Endothelial cell (in vitro differentiated cells): ENCODE measurements around the gene VWA5B1. TPM values are rescaled to one million over a fixed set of nuclear protein-coding genes. Genes with fewer than 3 reads are reported as not detected.

Source experiments
- DNase-seq: peaks from one replicate; pipeline ENCODE4 v3.0.0; 2021; ENCODE audit warnings: low spot score
- H3K27ac Mint-ChIP-seq: one replicate; pipeline ENCODE4 v1.8.0; 2021; ENCODE audit warnings: mixed read lengths, inconsistent platforms; ENCODE audit not compliant: unreplicated experiment
- H3K27me3 Mint-ChIP-seq: one replicate; pipeline ENCODE4 v1.8.0; 2021; ENCODE audit warnings: mild to moderate bottlenecking, moderate library complexity, mixed read lengths, inconsistent platforms; ENCODE audit not compliant: unreplicated experiment
- H3K36me3 Mint-ChIP-seq: one replicate; pipeline ENCODE4 v1.8.0; 2021; ENCODE audit warnings: mild to moderate bottlenecking, low read depth, mixed read lengths, inconsistent platforms; ENCODE audit not compliant: unreplicated experiment
- H3K4me1 Mint-ChIP-seq: one replicate; pipeline ENCODE4 v1.8.0; 2021; ENCODE audit warnings: mild to moderate bottlenecking, mixed read lengths, inconsistent platforms; ENCODE audit not compliant: unreplicated experiment
- H3K4me3 Mint-ChIP-seq: one replicate; pipeline ENCODE4 v1.8.0; 2021; ENCODE audit warnings: mild to moderate bottlenecking, mixed read lengths, inconsistent platforms; ENCODE audit not compliant: unreplicated experiment
- H3K9me3 Mint-ChIP-seq: one replicate; pipeline ENCODE4 v1.8.0; 2021; ENCODE audit warnings: mixed read lengths, inconsistent platforms; ENCODE audit not compliant: unreplicated experiment
- total RNA-seq: library from RNA; stranded (reverse); fragmentation: NEBNext Ultra II Directional; extraction: Animal tissue kit (Norgen Biotek cat#: 25700); gene quantifications from one replicate; pipeline ENCODE4 v1.2.1, GENCODE V29; 2021; ENCODE audit not compliant: unreplicated experiment
- TF ChIP-seq, protein P1 (sequence below): fragments of 200-600 bp; sonication (generic); IDR thresholded peaks from one replicate; pipeline ENCODE4 v1.5.0; 2021; ENCODE audit warnings: antibody characterized with exemption; ENCODE audit not compliant: unreplicated experiment

The VWA5B1 gene
- total RNA-seq, 1 donor from 2014 or later: not detected

DNA sequence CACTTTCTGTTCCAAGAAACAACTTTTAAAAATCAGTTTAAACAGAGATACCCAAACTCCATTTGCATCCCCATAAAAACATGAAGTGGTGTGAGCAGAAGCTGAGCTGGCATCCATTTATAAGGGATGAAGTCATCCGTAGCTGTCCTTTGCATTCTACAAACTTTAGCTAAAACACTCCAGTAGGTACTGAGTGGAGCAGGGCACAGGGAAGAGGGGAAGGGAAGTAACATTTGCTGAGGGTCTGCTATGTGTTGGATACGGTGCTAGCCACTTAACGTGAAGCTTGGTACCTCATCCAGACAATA, 32.9 kb downstream of the VWA5B1 start:
- H3K36me3 Mint-ChIP-seq: no peaks in the 10 kb centered on the region
- no peak for DNase-seq
- TF ChIP-seq, protein P1, sequence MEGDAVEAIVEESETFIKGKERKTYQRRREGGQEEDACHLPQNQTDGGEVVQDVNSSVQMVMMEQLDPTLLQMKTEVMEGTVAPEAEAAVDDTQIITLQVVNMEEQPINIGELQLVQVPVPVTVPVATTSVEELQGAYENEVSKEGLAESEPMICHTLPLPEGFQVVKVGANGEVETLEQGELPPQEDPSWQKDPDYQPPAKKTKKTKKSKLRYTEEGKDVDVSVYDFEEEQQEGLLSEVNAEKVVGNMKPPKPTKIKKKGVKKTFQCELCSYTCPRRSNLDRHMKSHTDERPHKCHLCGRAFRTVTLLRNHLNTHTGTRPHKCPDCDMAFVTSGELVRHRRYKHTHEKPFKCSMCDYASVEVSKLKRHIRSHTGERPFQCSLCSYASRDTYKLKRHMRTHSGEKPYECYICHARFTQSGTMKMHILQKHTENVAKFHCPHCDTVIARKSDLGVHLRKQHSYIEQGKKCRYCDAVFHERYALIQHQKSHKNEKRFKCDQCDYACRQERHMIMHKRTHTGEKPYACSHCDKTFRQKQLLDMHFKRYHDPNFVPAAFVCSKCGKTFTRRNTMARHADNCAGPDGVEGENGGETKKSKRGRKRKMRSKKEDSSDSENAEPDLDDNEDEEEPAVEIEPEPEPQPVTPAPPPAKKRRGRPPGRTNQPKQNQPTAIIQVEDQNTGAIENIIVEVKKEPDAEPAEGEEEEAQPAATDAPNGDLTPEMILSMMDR: no peak
- peaks cover 20% of the 10 kb centered on the region for H3K4me1 Mint-ChIP-seq
- peaks cover 3% of the 10 kb centered on the region for H3K27me3 Mint-ChIP-seq
- H3K27ac Mint-ChIP-seq: no peak overlapping the region
- H3K9me3 Mint-ChIP-seq: no peaks in the 10 kb centered on the region
- no peak overlapping the region for H3K4me3 Mint-ChIP-seq

- Mint-ChIP-seq H3K9me3 (no peaks in the 10 kb centered on the region), H3K4me1 (peaks cover 20% of the 10 kb centered on the region), H3K27me3 (peaks cover 3% of the 10 kb centered on the region), H3K4me3 (no peak overlapping the region), H3K27ac (no peak overlapping the region), H3K36me3 (no peaks in the 10 kb centered on the region)
- no peak for DNase-seq
- TF ChIP-seq, protein P1: no peak
These were observed 34.2 kb downstream of the VWA5B1 start for GRCh38 chr1:20324704-20325406.

DNA sequence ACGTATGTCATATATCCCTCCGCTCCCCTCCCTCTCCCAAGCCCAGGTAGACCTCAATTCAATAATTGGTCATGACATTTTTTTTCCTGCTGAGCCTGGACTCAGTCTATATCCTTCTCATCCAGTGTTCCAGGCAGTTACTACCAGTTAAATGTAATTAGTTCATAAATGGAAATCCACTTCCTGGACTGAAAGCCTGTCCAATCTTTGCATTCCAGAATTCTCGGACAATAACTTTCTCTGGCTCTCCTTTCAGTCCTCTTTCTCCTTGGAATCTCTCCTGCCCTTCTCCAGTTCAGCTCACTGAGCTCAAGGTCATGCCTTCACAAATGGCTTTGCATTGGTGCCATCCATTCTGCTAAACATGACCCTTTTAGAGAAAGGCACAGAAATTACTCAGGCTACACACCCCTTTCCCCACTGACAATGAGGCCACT, 34.8 kb downstream of the VWA5B1 start:
- no peaks in the 10 kb centered on the region for H3K9me3 Mint-ChIP-seq
- peaks cover 3% of the 10 kb centered on the region for H3K27me3 Mint-ChIP-seq
- no peaks in the 10 kb centered on the region for H3K36me3 Mint-ChIP-seq
- no peak overlapping the region for H3K4me3 Mint-ChIP-seq
- TF ChIP-seq, protein P1: no peak
- H3K27ac Mint-ChIP-seq: no peak overlapping the region
- DNase-seq: no peak
- H3K4me1 Mint-ChIP-seq: peaks cover 20% of the 10 kb centered on the region

DNA sequence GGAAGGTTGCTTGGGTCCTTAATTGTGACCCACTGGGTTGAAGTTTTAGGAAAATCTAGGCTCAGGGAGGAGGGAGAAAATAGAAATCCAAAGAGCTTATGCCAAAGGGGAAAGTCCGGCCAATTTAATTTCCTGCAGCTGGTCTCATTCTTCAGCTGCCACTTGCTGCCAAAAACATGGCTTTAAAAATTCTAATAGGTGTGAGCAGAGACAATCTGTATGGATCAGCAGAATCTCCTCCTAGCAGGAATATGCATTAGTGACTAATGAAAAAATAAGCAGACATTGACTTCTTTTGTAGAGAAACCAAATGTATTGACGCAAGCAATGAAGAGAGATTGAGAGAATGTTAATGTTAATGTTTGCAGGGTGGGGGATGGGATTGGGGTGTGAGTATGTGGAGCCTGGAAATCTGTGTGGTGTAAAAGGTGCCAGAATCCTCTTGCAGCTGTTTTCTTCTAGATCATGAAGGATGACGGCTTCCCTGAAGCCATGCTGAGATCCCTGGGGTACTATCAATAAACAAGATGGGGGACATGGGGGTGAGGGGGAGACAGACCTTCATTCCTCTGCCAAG, 35.3 kb downstream of the VWA5B1 start:
- Mint-ChIP-seq H3K27me3 (peaks cover 3% of the 10 kb centered on the region), H3K4me1 (peaks cover 17% of the 10 kb centered on the region), H3K27ac (no peak overlapping the region), H3K36me3 (no peaks in the 10 kb centered on the region), H3K4me3 (no peak overlapping the region), H3K9me3 (no peaks in the 10 kb centered on the region)
- DNase-seq: no peak
- TF ChIP-seq, protein P1: no peak

- peaks cover 6% of the 10 kb centered on the region for H3K4me1 Mint-ChIP-seq
- H3K27ac Mint-ChIP-seq: no peak overlapping the region
- no peaks in the 10 kb centered on the region for H3K36me3 Mint-ChIP-seq
- peaks cover 2% of the 10 kb centered on the region for H3K27me3 Mint-ChIP-seq
- H3K4me3 Mint-ChIP-seq: no peak overlapping the region
- H3K9me3 Mint-ChIP-seq: no peaks in the 10 kb centered on the region
- TF ChIP-seq, protein P1: no peak
- no peak for DNase-seq
These were observed 36.8 kb downstream of the VWA5B1 start for GRCh38 chr1:20327467-20327866.
